K562 (cell line): ENCODE measurements around the gene DTX1. TPM values are rescaled to one million over a fixed set of nuclear protein-coding genes. Genes with fewer than 3 reads are reported as not detected.
A peak's percentile ranks its signal among the peaks of the same experiment; 100 is the strongest.

Experiments used
- ATAC-seq: fragments of 200-7000 bp; cut with Tn5 transposase; 3 replicates; pipeline ENCODE4 v1.9.1; 2020; ENCODE audit warnings: moderate library complexity
- BruUV-seq: library from RNA; stranded (reverse); fragments of 400-500 nt; replicated peaks from 2 replicates; lab custom pipeline; 2021; lab: Mats Ljungman, UMichigan
- CTCF ChIA-PET: fragments of 300-600 bp; formaldehyde crosslinking; extraction: SDS; loops from one replicate; lab custom pipeline; 2021; ENCODE audit warnings: low intra/inter-chr PET ratio; lab: Yijun Ruan, JAX
- POLR2A ChIA-PET: fragments of 300-600, 350-650 bp; sonication (Branson Sonifier 250); formaldehyde crosslinking; extraction: SDS; loops from one replicate; lab custom pipeline; 2021; ENCODE audit warnings: antibody characterized with exemption, inconsistent platforms; lab: Yijun Ruan, JAX
- DNase-seq, 4 experiments: peaks; one replicate each; pipeline versions ENCODE4 v3.0.0 to v3.0.0-alpha.2; 2011 to 2018; ENCODE audit warnings: low spot score in 3 of 4, mixed read lengths in 3 of 4; ENCODE audit errors: extremely low read depth in 1 of 4
- FAIRE-seq: peaks from 2 replicates; lab custom pipeline; 2011; peaks lifted over from hg19 to GRCh38; lab: Jason Lieb, UNC
- H2AFZ ChIP-seq: 2 replicates; pipeline ENCODE4 v1.6.0; 2011; ENCODE audit warnings: low read depth, low read length, control low read depth, inconsistent platforms
- H3K27ac ChIP-seq: fragments of 200-600 bp; 3 replicates; pipeline ENCODE4 v1.8.0; 2011; ENCODE audit warnings: low read depth, mild to moderate bottlenecking, control low read depth, inconsistent platforms, low read length, moderate library complexity, mixed read lengths; ENCODE audit errors: extremely low read depth
- H3K27me3 ChIP-seq, 2 experiments: fragments of 300-600 bp in 1 of 2; 2 replicates in 1 of 2; 3 replicates in 1 of 2; pipeline versions ENCODE4 v1.6.0 to v1.8.0; 2011; ENCODE audit warnings: inconsistent platforms in 2 of 2, low read length in 2 of 2, mild to moderate bottlenecking in 1 of 2, mixed read lengths in 1 of 2, moderate library complexity in 1 of 2; ENCODE audit not compliant: control insufficient read depth in 2 of 2, insufficient read depth in 2 of 2
- H3K36me3 ChIP-seq: fragments of 300-600 bp; 3 replicates; pipeline ENCODE4 v1.8.0; 2011; ENCODE audit warnings: mild to moderate bottlenecking, low read length, inconsistent platforms; ENCODE audit not compliant: control insufficient read depth, insufficient read depth
- H3K4me1 ChIP-seq, 2 experiments: fragments of 200-600 bp in 1 of 2; replicated peaks in 1 of 2; 2 replicates in 1 of 2; 3 replicates in 1 of 2; pipeline versions ENCODE4 v1.5.1 to v1.8.0; 2011; ENCODE audit warnings: inconsistent platforms in 2 of 2, low read length in 2 of 2, mild to moderate bottlenecking in 1 of 2, mixed read lengths in 1 of 2, moderate library complexity in 1 of 2; ENCODE audit not compliant: control insufficient read depth in 2 of 2, insufficient read depth in 2 of 2
- H3K4me2 ChIP-seq: 2 replicates; pipeline ENCODE4 v1.6.1; 2011; ENCODE audit warnings: low read length, control low read depth, inconsistent platforms, mixed read lengths; ENCODE audit not compliant: insufficient read depth
- H3K4me3 ChIP-seq: fragments of 200-600 bp; sonication (generic), shearing (Covaris generic); 2 replicates; pipeline ENCODE4 v1.5.1; 2016; ENCODE audit warnings: control low read depth, inconsistent platforms
- H3K79me2 ChIP-seq: fragments of 200-600 bp; 3 replicates; pipeline ENCODE4 v1.8.0; 2011; ENCODE audit warnings: low read length, inconsistent platforms; ENCODE audit not compliant: control insufficient read depth, insufficient read depth
- H3K9ac ChIP-seq, 2 experiments: 2 replicates each; pipeline versions ENCODE4 v1.6.0 to v1.6.1; 2011; ENCODE audit warnings: low read depth in 2 of 2, low read length in 2 of 2, control low read depth in 1 of 2, inconsistent platforms in 1 of 2, mild to moderate bottlenecking in 1 of 2, mixed read lengths in 1 of 2; ENCODE audit not compliant: insufficient read depth in 1 of 2
- H3K9me1 ChIP-seq: one replicate; pipeline ENCODE4 v1.6.0; 2011; ENCODE audit warnings: inconsistent platforms, mild to moderate bottlenecking, low read length, moderate library complexity; ENCODE audit not compliant: control insufficient read depth, insufficient read depth
- H3K9me3 ChIP-seq: replicated peaks from 2 replicates; pipeline ENCODE4 v1.5.1; 2011; ENCODE audit warnings: low read depth, low read length, inconsistent platforms; ENCODE audit not compliant: control insufficient read depth, insufficient read depth
- H4K20me1 ChIP-seq: replicated peaks from 2 replicates; pipeline ENCODE4 v1.6.1; 2011; ENCODE audit warnings: low read length, inconsistent platforms, mixed read lengths; ENCODE audit not compliant: control insufficient read depth, insufficient read depth
- ARID1B ChIP-seq: fragments of 450-650 bp; IDR thresholded peaks from 2 replicates; pipeline ENCODE4 v1.6.1; 2016; ENCODE audit warnings: antibody characterized with exemption, mild to moderate bottlenecking, inconsistent platforms
- CTCFL ChIP-seq: IDR thresholded peaks from 2 replicates; pipeline ENCODE4 v1.6.1; 2011; ENCODE audit warnings: borderline replicate concordance, low read depth, mild to moderate bottlenecking, moderate library complexity, low read length; ENCODE audit not compliant: insufficient read depth, poor library complexity, severe bottlenecking
- HNRNPH1 ChIP-seq: fragments of 200-400 bp; formaldehyde crosslinking; optimal IDR thresholded peaks from 2 replicates; pipeline ENCODE3; 2017; ENCODE audit warnings: low read depth, mild to moderate bottlenecking, low read length, moderate library complexity
- L3MBTL2 ChIP-seq: fragments of 450-650 bp; IDR thresholded peaks from 2 replicates; pipeline ENCODE4 v1.6.1; 2016; ENCODE audit warnings: mild to moderate bottlenecking, moderate library complexity
- MED1 ChIP-seq: sonication (generic); formaldehyde crosslinking; IDR thresholded peaks from 2 replicates; pipeline ENCODE4 v1.8.1; 2023; ENCODE audit warnings: missing genetic modification reagents, borderline replicate concordance
- MYNN ChIP-seq, 2 experiments: sonication (generic); formaldehyde crosslinking in 1 of 2; IDR thresholded peaks; 2 replicates each; pipeline versions ENCODE4 v1.5.0 to v1.6.1; 2016 to 2020; ENCODE audit warnings: antibody characterized with exemption in 1 of 2, missing genetic modification reagents in 1 of 2
- NFE2 ChIP-seq: IDR thresholded peaks from 2 replicates; pipeline ENCODE4 v1.6.1; 2014; ENCODE audit warnings: antibody characterized with exemption, low read depth
- NRF1 ChIP-seq, 2 experiments: fragments of 450-650 bp; IDR thresholded peaks in 1 of 2; conservative IDR thresholded peaks in 1 of 2; 2 replicates each; pipeline ENCODE4 v1.6.1; 2014; ENCODE audit warnings: mild to moderate bottlenecking in 2 of 2
- SIRT6 ChIP-seq: IDR thresholded peaks from one replicate; pipeline ENCODE4 v1.6.1; 2012; ENCODE audit warnings: low read depth, mild to moderate bottlenecking, control low read depth, inconsistent platforms, low read length, moderate library complexity
- SUPT5H ChIP-seq: fragments of 450-650 bp; IDR thresholded peaks from 2 replicates; pipeline ENCODE4 v1.6.1; 2016
- ZFP30 ChIP-seq: fragments of 250-450 bp; sonication (Bioruptor Pico); IDR thresholded peaks from 2 replicates; pipeline ENCODE4 v1.8.0; 2022; ENCODE audit warnings: moderate library complexity, mild to moderate bottlenecking, inconsistent platforms, borderline replicate concordance
- ZNF280B ChIP-seq: fragments of 250-450 bp; sonication (Bioruptor Pico); IDR thresholded peaks from 2 replicates; pipeline ENCODE4 v1.5.1; 2021; ENCODE audit warnings: mild to moderate bottlenecking
- ZNF512 ChIP-seq: IDR thresholded peaks from 2 replicates; pipeline ENCODE4 v1.6.1; 2016; ENCODE audit warnings: missing genetic modification characterization, missing compliant biosample characterization
- WGBS: fragments of 100-300 bp; shearing (Covaris generic); methylation state at CpG from one replicate; pipeline ENCODE4 v1.1.6; 2016; ENCODE audit warnings: low coverage, mixed read lengths; ENCODE audit not compliant: insufficient coverage; ENCODE audit errors: missing lambda C conversion rate; 5-methylcytosine and 5-hydroxymethylcytosine counted together
- in situ Hi-C: fragments of 300-500 bp; cut with MboI; formaldehyde crosslinking; loops from 4 replicates; pipeline ENCODE4 v1.15.0; 2018; ENCODE audit warnings: inconsistent platforms, mixed read lengths
- intact Hi-C: fragments of 100-400 bp; cut with micrococcal nuclease; formaldehyde crosslinking; loops from 2 replicates; pipeline ENCODE4 v1.14.2; 2022
- polyA plus RNA-seq, 8 experiments: library from polyadenylated mRNA; depleted of rRNA in 4 of 8; stranded (reverse) in 5 of 8; unstranded in 3 of 8; fragments of >200 nt; fragmentation: Nextera tagmentation in 2 of 8; fragmentation: Illumina TruSeq in 1 of 8; extraction: Ambion mirVana in 2 of 8; extraction: Trizol in 1 of 8; gene quantifications; 2 replicates each; pipeline versions ENCODE4 v1.2.1 to v1.2.3, GENCODE V29; 2011 to 2014; ENCODE audit warnings: inconsistent platforms in 1 of 8, missing spikeins in 1 of 8
- total RNA-seq, 7 experiments: library from RNA; depleted of rRNA in 6 of 7; stranded (reverse); fragments of >200 nt in 6 of 7; fragmentation: Illumina TruSeq in 2 of 7; extraction: Trizol in 2 of 7; gene quantifications; 2 replicates each; pipeline versions ENCODE4 v1.2.1 to v1.2.3, GENCODE V29; 2011 to 2021; ENCODE audit warnings: low replicate concordance in 1 of 7
- TF ChIP-seq, protein P1 (sequence below): sonication (generic); formaldehyde crosslinking; IDR thresholded peaks from 2 replicates; pipeline ENCODE4 v1.9.0; 2022; ENCODE audit warnings: mild to moderate bottlenecking, missing genetic modification reagents
- TF ChIP-seq, protein P2 (sequence below): sonication (generic); IDR thresholded peaks from 2 replicates; pipeline ENCODE4 v1.6.1; 2016

DTX1 gene
- total and polyA plus RNA-seq, 9 of the 15 experiments (the other 6 are each of a cell fraction or from before 2014, with no cell fraction given): not detected

- TF ChIP-seq, protein P1, sequence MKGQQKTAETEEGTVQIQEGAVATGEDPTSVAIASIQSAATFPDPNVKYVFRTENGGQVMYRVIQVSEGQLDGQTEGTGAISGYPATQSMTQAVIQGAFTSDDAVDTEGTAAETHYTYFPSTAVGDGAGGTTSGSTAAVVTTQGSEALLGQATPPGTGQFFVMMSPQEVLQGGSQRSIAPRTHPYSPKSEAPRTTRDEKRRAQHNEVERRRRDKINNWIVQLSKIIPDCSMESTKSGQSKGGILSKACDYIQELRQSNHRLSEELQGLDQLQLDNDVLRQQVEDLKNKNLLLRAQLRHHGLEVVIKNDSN: peak; percentile 57
- TF ChIP-seq ZNF280B (CRISPR knock-in tag) (no peak), NFE2 (peak; percentile 35; the same call in 1 of the 2 replicates), NRF1 (conservative IDR thresholded peaks at IDR 0.05 in 1 of 2, IDR thresholded peaks at IDR 0.05 in 1 of 2) (peak; percentile 67 to 70; a peak in 3 of 4 replicates), MED1 (CRISPR knock-in tag) (no peak), ZNF512 (tag) (no peak), L3MBTL2 (peak; percentile 21; the same call in 1 of the 2 replicates)
These were observed 34.2 kb downstream of the DTX1 start (continued) for GRCh38 chr12:113090740-113091139.

DNA sequence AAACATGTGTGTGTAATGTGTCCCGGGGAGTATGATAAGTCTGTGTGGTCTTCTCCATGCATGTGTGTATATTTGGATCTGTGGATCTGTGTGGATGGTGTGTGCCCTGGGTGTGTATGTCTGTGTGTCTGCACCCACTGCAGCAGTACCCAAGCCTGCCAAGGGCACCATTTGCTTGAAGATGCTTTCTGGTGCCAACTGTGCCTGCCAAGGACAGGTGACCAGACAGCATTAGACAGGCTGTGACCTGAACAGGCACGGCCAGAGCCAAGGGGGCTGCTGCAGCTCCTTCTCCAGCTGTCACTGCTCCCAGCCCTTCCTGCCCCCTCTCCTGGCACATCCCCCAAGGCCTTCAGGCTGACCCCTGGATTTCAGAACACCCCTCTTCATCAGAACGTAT lies 35.0 kb downstream of the DTX1 start:
- Histone ChIP-seq H3K4me1 (peaks cover 2 to 33% of the 10 kb centered on the region in 2 experiments; a peak in 3 of 5 replicates), H3K4me3 (no peak overlapping the region), H3K4me2 (no peak overlapping the region), H3K36me3 (no peaks in the 10 kb centered on the region), H3K79me2 (no peaks in the 10 kb centered on the region), H3K27ac (no peak overlapping the region), H3K9me1 (no peaks in the 10 kb centered on the region), H3K9ac (no peak overlapping the region), H2AFZ (no peak overlapping the region), H3K9me3 (no peaks in the 10 kb centered on the region), H4K20me1 (peaks cover 8% of the 10 kb centered on the region; the same call in 1 of the 2 replicates), H3K27me3 (peaks cover 0 to 36% of the 10 kb centered on the region in 2 experiments)
- no peak for ATAC-seq
- DNase-seq: no peak
- in situ Hi-C loops: no loop called here
- ChIA-PET POLR2A (no interaction called here), CTCF (no interaction called here)
- no peak for FAIRE-seq
- BruUV-seq: no TSS peak
- intact Hi-C loops: no loop called here
- 0% methylated on average over 3 of the region's 3 CpGs for WGBS
- TF ChIP-seq MYNN (IDR thresholded peaks at IDR 0.05): no peak
- TF ChIP-seq MYNN (CRISPR knock-in tag; IDR thresholded peaks at IDR 0.05): no peak
- TF ChIP-seq, protein P2, sequence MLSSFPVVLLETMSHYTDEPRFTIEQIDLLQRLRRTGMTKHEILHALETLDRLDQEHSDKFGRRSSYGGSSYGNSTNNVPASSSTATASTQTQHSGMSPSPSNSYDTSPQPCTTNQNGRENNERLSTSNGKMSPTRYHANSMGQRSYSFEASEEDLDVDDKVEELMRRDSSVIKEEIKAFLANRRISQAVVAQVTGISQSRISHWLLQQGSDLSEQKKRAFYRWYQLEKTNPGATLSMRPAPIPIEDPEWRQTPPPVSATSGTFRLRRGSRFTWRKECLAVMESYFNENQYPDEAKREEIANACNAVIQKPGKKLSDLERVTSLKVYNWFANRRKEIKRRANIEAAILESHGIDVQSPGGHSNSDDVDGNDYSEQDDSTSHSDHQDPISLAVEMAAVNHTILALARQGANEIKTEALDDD: no peak
- TF ChIP-seq ARID1B: no peak
- TF ChIP-seq SIRT6: no peak
- no peak for TF ChIP-seq CTCFL
- no peak for TF ChIP-seq ZFP30 (CRISPR knock-in tag)
- no peak for TF ChIP-seq HNRNPH1
- no peak for TF ChIP-seq SUPT5H
